Bronchial epithelial cell (primary cell): ENCODE data around the gene ZNF362. TPM values are rescaled to one million over a fixed set of nuclear protein-coding genes. Genes with fewer than 3 reads are reported as not detected.

Experiments used
- DNase-seq: peaks from one replicate; pipeline ENCODE4 v3.0.0-alpha.2; 2010; ENCODE audit warnings: low read depth
- FAIRE-seq: peaks from 2 replicates; lab custom pipeline; 2011; peaks lifted over from hg19 to GRCh38; lab: Jason Lieb, UNC
- H3K27me3 ChIP-seq: 2 replicates; pipeline ENCODE4 v1.5.1; 2011; ENCODE audit warnings: low read length; ENCODE audit not compliant: control insufficient read depth, insufficient read depth
- H3K36me3 ChIP-seq: 2 replicates; pipeline ENCODE4 v1.5.1; 2011; ENCODE audit warnings: low read length; ENCODE audit not compliant: control insufficient read depth, insufficient read depth
- H3K4me3 ChIP-seq: 2 replicates; pipeline ENCODE4 v1.5.1; 2011; ENCODE audit warnings: mild to moderate bottlenecking, low read depth, low read length, control low read depth
- CTCF ChIP-seq: IDR thresholded peaks from 2 replicates; pipeline ENCODE4 v1.5.1; 2011; ENCODE audit warnings: mild to moderate bottlenecking, moderate library complexity, low read length, control low read depth, inconsistent platforms; ENCODE audit not compliant: insufficient read depth, severe bottlenecking
- total RNA-seq: library from RNA; depleted of rRNA; stranded (reverse); fragments of >200 nt; gene quantifications from 2 replicates; pipeline ENCODE4 v1.2.1, GENCODE V29; 2014

ZNF362 gene
- total RNA-seq, 1 donor from 2014 or later: 1.1 TPM

GRCh38 chr1:33327587-33328325 is 71.5 kb downstream of the ZNF362 start:
- H3K27me3 ChIP-seq: no peaks in the 10 kb centered on the region
- peaks cover 63% of the 10 kb centered on the region for H3K36me3 ChIP-seq
- FAIRE-seq: peak; percentile 73
- DNase-seq: peak; percentile 90
- H3K4me3 ChIP-seq: no peak overlapping the region
- no peak for TF ChIP-seq CTCF

GRCh38 chr1:33328817-33329216 is 72.5 kb downstream of the ZNF362 start:
- TF ChIP-seq CTCF: no peak
- no peak for FAIRE-seq
- Histone ChIP-seq H3K4me3 (no peak overlapping the region), H3K36me3 (peaks cover 63% of the 10 kb centered on the region), H3K27me3 (no peaks in the 10 kb centered on the region)
- DNase-seq: no peak

- peaks cover 61% of the 10 kb centered on the region for H3K36me3 ChIP-seq
- DNase-seq (no peak), FAIRE-seq (no peak)
- H3K4me3 ChIP-seq: no peak overlapping the region
- no peak for TF ChIP-seq CTCF
- no peaks in the 10 kb centered on the region for H3K27me3 ChIP-seq
Observed at GRCh38 chr1:33329600-33330305, 73.5 kb downstream of the ZNF362 start.

- TF ChIP-seq CTCF: no peak
- no peak for FAIRE-seq
- peaks cover 61% of the 10 kb centered on the region for H3K36me3 ChIP-seq
Observed at GRCh38 chr1:33330361-33330890, 74.1 kb downstream of the ZNF362 start.

DNA sequence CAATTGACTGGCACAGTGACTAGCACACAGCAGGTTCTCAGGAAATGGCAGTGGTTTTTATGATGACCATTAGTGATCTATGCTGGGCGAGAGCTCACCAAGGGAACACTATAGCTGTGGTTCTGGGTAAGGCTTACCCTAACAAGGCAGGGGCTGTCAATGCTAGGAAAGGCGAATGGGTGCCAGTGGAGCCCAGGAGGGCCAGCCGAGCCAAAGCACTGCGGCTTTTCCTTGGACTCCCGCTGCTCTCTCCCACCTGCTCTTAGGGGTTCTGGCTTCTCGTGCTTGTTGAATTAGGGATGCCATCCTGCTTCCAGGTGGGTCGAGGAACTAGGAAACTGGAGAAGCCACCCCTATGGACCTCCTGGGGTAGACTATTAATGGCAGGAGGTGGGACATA is 74.6 kb downstream of the ZNF362 start:
- H3K4me3 ChIP-seq: no peak overlapping the region
- H3K36me3 ChIP-seq: peaks cover 59% of the 10 kb centered on the region
- H3K27me3 ChIP-seq: no peaks in the 10 kb centered on the region
- FAIRE-seq (peak; percentile 70), DNase-seq (no peak)
- no peak for TF ChIP-seq CTCF

More at GRCh38 chr1:33330361-33330890, 74.1 kb downstream of the ZNF362 start:
- no peak overlapping the region for H3K4me3 ChIP-seq
- DNase-seq: no peak
- H3K27me3 ChIP-seq: no peaks in the 10 kb centered on the region
